ENCODE data around the gene POLR3H. TPM values are rescaled to one million over a fixed set of nuclear protein-coding genes. Genes with fewer than 3 reads are reported as not detected.

POLR3H gene
- total and polyA plus RNA-seq, 5 donors from 2014 or later, result 12.1 to 21.3 (median 15.2) TPM

DNA sequence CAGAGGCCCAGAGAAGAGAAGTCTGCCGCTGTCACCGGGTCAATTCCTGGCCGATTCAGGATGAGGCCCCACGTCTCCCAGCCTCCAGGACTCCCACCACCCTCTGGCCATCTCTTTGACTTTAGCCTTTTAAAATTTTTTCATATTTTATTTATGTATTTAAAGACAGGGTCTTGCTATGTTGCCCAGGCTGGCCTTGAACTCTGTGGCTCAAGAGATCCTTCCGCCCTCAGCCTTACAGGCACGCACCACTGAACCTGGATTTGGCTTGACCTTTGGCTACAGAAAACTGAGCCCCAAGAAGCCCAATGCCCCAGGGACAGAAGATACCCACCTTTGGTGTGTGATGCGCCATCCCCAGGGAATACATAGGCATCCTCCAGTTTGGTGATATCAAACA is 3.9 kb downstream of the POLR3H start:
- ATAC-seq (ENCODE audit: low read depth in 2 of 2), result no peak
- Mint-ChIP-seq H3K4me3 (peak overlapping the region in 1 of 4 donors; percentile 95), H3K36me3 (no peaks in the 10 kb centered on the region), H3K4me1 (peaks cover 0 to 46% (median 27%) of the 10 kb centered on the region in 4 donors), H3K27me3 (no peaks in the 10 kb centered on the region), H3K27ac (peak overlapping the region in 1 of 3 donors; percentile 55), H3K9me3 (no peaks in the 10 kb centered on the region)
- Histone ChIP-seq H3K9me3 (ENCODE audit: control insufficient read depth in 2 of 2, low read length in 2 of 2) (no peaks in the 10 kb centered on the region), H3K4me1 (ENCODE audit: control insufficient read depth, insufficient read depth, low read length, poor library complexity, severe bottlenecking) (peaks cover 13% of the 10 kb centered on the region), H3K36me3 (ENCODE audit: control insufficient read depth, insufficient read depth, low read length) (peaks cover 11% of the 10 kb centered on the region), H3K27me3 (ENCODE audit: control insufficient read depth, insufficient read depth, low read length) (no peaks in the 10 kb centered on the region), H3K27ac (ENCODE audit: insufficient read depth, low read length, poor library complexity, severe bottlenecking) (no peak overlapping the region), H3K4me3 (ENCODE audit: low read depth, low read length) (no peak overlapping the region)
- no peak for DNase-seq

DNA sequence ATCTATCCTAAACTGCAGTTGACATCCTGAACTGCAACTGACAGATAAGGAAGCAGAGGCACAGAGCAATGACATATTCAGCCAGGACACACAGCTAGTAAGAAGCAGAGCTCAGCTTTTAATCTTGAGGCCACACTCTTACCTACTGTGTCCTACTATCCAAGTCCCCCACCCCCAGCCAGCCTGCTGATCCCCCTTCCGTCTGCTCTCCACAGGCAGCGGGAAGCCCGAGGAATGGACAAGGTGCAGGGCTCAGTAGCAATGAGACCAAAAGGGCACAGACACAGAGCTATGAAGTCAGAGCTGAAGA is 4.3 kb downstream of the POLR3H start:
- Mint-ChIP-seq H3K36me3 (peaks cover 4% of the 10 kb centered on the region), H3K9me3 (no peaks in the 10 kb centered on the region), H3K27me3 (no peaks in the 10 kb centered on the region), H3K4me3 (peak overlapping the region in 1 of 4 donors; percentile 95), H3K27ac (peak overlapping the region in 1 of 3 donors; percentile 38), H3K4me1 (peaks cover 0 to 42% (median 25%) of the 10 kb centered on the region in 4 donors)
- H3K27ac ChIP-seq (ENCODE audit: insufficient read depth, low read length, poor library complexity, severe bottlenecking), result no peak overlapping the region
- no peaks in the 10 kb centered on the region for H3K27me3 ChIP-seq (ENCODE audit: control insufficient read depth, insufficient read depth, low read length)
- H3K4me1 ChIP-seq (ENCODE audit: control insufficient read depth, insufficient read depth, low read length, poor library complexity, severe bottlenecking), result peaks cover 13% of the 10 kb centered on the region
- H3K36me3 ChIP-seq (ENCODE audit: control insufficient read depth, insufficient read depth, low read length), result peaks cover 11% of the 10 kb centered on the region
- no peaks in the 10 kb centered on the region for H3K9me3 ChIP-seq (ENCODE audit: control insufficient read depth in 2 of 2, low read length in 2 of 2)
- ATAC-seq (ENCODE audit: low read depth in 2 of 2) (no peak), DNase-seq (no peak)
- H3K4me3 ChIP-seq (ENCODE audit: low read depth, low read length), result no peak overlapping the region

DNA sequence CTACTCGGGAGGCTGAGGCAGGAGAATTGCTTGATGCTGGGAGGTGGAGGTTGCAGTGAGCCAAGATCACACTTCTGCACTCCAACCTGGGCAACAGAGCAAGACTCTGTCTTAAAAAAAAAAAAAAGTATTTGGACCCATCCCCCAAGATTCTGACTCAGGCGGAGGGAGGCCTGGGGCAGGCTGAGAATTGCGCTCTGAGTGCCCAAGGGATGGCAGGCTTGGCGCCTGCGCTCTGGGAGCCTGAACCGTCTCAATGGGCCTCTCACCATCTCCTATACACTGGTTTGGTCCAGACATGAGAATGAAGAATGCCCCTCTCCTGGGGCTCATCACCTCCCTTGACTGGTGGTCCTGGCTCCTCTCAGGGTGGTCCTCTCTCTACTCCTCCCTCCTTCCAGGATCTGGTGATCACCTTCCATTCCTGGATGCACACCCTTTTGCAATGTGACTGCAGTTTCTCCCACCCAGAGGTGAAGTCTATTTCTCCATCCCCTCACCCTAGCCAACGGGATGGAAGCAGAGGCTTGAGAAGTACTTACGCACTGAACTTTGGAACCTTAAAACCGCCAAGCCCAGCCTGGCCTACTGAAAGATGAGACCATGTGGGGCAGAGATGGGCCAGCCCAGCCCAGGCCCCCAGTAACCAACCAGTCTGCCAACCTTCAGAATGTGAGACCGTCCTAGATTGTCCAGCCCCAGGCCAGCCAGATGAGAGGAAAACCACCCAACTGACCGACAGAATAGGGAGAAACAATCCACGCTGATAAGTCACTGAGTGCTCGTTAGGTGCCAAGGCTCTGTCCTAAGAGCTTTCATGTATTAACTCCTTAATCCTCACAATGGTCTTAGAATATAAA is 4.9 kb downstream of the POLR3H start:
- no peak overlapping the region for H3K27ac ChIP-seq (ENCODE audit: insufficient read depth, low read length, poor library complexity, severe bottlenecking)
- H3K4me3 Mint-ChIP-seq, result peak overlapping the region in 1 of 4 donors; percentile 95
- H3K36me3 Mint-ChIP-seq, result peaks cover 5% of the 10 kb centered on the region
- peaks cover 0 to 37% (median 20%) of the 10 kb centered on the region in 4 donors for H3K4me1 Mint-ChIP-seq
- no peaks in the 10 kb centered on the region for H3K9me3 Mint-ChIP-seq
- no peaks in the 10 kb centered on the region for H3K9me3 ChIP-seq (ENCODE audit: control insufficient read depth in 2 of 2, low read length in 2 of 2)
- H3K27me3 ChIP-seq (ENCODE audit: control insufficient read depth, insufficient read depth, low read length), result no peaks in the 10 kb centered on the region
- no peaks in the 10 kb centered on the region for H3K27me3 Mint-ChIP-seq
- no peak overlapping the region for H3K4me3 ChIP-seq (ENCODE audit: low read depth, low read length)
- H3K27ac Mint-ChIP-seq, result peak overlapping the region in 1 of 3 donors; percentile 75
- DNase-seq (no peak), ATAC-seq (ENCODE audit: low read depth in 2 of 2) (no peak)
- H3K36me3 ChIP-seq (ENCODE audit: control insufficient read depth, insufficient read depth, low read length), result peaks cover 13% of the 10 kb centered on the region
- H3K4me1 ChIP-seq (ENCODE audit: control insufficient read depth, insufficient read depth, low read length, poor library complexity, severe bottlenecking), result peaks cover 13% of the 10 kb centered on the region

GRCh38 chr22:41538583-41538982 is 5.7 kb downstream of the POLR3H start:
- no peak overlapping the region for H3K4me3 Mint-ChIP-seq
- H3K9me3 Mint-ChIP-seq, result no peaks in the 10 kb centered on the region
- Histone ChIP-seq H3K4me1 (ENCODE audit: control insufficient read depth, insufficient read depth, low read length, poor library complexity, severe bottlenecking) (peaks cover 8% of the 10 kb centered on the region), H3K4me3 (ENCODE audit: low read depth, low read length) (no peak overlapping the region), H3K36me3 (ENCODE audit: control insufficient read depth, insufficient read depth, low read length) (peaks cover 14% of the 10 kb centered on the region), H3K27ac (ENCODE audit: insufficient read depth, low read length, poor library complexity, severe bottlenecking) (no peak overlapping the region), H3K9me3 (ENCODE audit: control insufficient read depth in 2 of 2, low read length in 2 of 2) (no peaks in the 10 kb centered on the region), H3K27me3 (ENCODE audit: control insufficient read depth, insufficient read depth, low read length) (no peaks in the 10 kb centered on the region)
- peaks cover 5% of the 10 kb centered on the region for H3K36me3 Mint-ChIP-seq
- H3K4me1 Mint-ChIP-seq, result peaks cover 0 to 31% (median 18%) of the 10 kb centered on the region in 4 donors
- no peaks in the 10 kb centered on the region for H3K27me3 Mint-ChIP-seq
- peak overlapping the region in 1 of 3 donors; percentile 47 for H3K27ac Mint-ChIP-seq
- DNase-seq, result no peak
- ATAC-seq (ENCODE audit: low read depth in 2 of 2), result no peak

DNA sequence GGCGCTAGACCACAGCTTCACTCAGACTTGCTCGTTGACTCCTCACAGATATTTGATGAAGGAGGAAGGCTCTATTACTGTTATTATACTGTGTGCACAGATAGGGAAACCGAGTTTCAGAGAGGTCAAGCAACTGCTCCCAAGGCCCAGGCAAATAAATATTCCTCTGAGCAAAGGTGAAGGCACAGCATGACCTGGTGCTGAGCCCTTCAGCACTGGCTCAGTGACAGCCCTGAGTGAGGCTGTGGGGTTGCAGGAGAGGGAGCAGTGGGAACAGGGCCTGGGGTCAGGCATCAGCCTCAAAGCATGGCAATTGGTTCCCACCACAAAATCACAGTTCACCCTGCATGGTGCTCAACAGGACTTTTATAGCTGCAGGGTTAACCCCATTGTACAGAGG is 7.1 kb downstream of the POLR3H start:
- Mint-ChIP-seq H3K4me1 (peaks cover 0 to 17% (median 9%) of the 10 kb centered on the region in 4 donors), H3K36me3 (peaks cover 5% of the 10 kb centered on the region), H3K4me3 (peak overlapping the region in 1 of 4 donors; percentile 11), H3K27ac (peak overlapping the region in 1 of 3 donors; percentile 35), H3K9me3 (no peaks in the 10 kb centered on the region), H3K27me3 (no peaks in the 10 kb centered on the region)
- Histone ChIP-seq H3K4me1 (ENCODE audit: control insufficient read depth, insufficient read depth, low read length, poor library complexity, severe bottlenecking) (no peaks in the 10 kb centered on the region), H3K4me3 (ENCODE audit: low read depth, low read length) (no peak overlapping the region), H3K27me3 (ENCODE audit: control insufficient read depth, insufficient read depth, low read length) (no peaks in the 10 kb centered on the region), H3K27ac (ENCODE audit: insufficient read depth, low read length, poor library complexity, severe bottlenecking) (no peak overlapping the region), H3K9me3 (ENCODE audit: control insufficient read depth in 2 of 2, low read length in 2 of 2) (no peaks in the 10 kb centered on the region), H3K36me3 (ENCODE audit: control insufficient read depth, insufficient read depth, low read length) (peaks cover 17% of the 10 kb centered on the region)
- no peak for ATAC-seq (ENCODE audit: low read depth in 2 of 2)
- no peak for DNase-seq

DNA sequence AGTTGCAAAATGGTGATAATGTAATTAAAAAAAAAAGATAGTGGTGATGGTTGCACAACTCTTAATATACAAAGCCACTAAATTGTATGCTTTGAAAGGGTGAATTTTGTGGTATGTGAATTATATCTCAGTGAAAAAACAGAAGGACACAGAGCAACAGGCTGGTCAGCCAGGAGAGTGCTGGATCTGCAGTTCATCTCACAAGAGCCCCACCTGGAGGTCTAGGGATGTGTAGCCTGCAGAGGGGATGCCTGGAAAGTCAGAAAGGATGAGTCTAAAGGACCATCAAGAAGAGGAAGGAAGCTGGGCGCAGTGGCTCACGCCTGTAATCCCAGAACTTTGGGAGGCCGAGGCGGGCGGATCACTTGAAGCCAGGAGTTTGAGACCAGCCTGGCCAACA is 9.0 kb downstream of the POLR3H start:
- H3K36me3 Mint-ChIP-seq, result peaks cover 5% of the 10 kb centered on the region
- Histone ChIP-seq H3K27me3 (ENCODE audit: control insufficient read depth, insufficient read depth, low read length) (no peaks in the 10 kb centered on the region), H3K4me3 (ENCODE audit: low read depth, low read length) (no peak overlapping the region), H3K9me3 (ENCODE audit: control insufficient read depth in 2 of 2, low read length in 2 of 2) (no peaks in the 10 kb centered on the region), H3K27ac (ENCODE audit: insufficient read depth, low read length, poor library complexity, severe bottlenecking) (no peak overlapping the region), H3K4me1 (ENCODE audit: control insufficient read depth, insufficient read depth, low read length, poor library complexity, severe bottlenecking) (no peaks in the 10 kb centered on the region), H3K36me3 (ENCODE audit: control insufficient read depth, insufficient read depth, low read length) (peaks cover 19% of the 10 kb centered on the region)
- ATAC-seq (ENCODE audit: low read depth in 2 of 2), result no peak
- peak overlapping the region in 1 of 3 donors; percentile 48 for H3K27ac Mint-ChIP-seq
- H3K4me1 Mint-ChIP-seq, result peaks cover 0 to 4% (median 1%) of the 10 kb centered on the region in 4 donors
- H3K4me3 Mint-ChIP-seq, result peak overlapping the region in 1 of 4 donors; percentile 7
- no peak for DNase-seq
- H3K9me3 Mint-ChIP-seq, result no peaks in the 10 kb centered on the region
- H3K27me3 Mint-ChIP-seq, result no peaks in the 10 kb centered on the region

- Mint-ChIP-seq H3K4me3 (no peak overlapping the region), H3K4me1 (peaks cover 0 to 4% (median 1%) of the 10 kb centered on the region in 4 donors), H3K36me3 (peaks cover 5% of the 10 kb centered on the region), H3K9me3 (no peaks in the 10 kb centered on the region), H3K27ac (peak overlapping the region in 1 of 3 donors; percentile 38), H3K27me3 (no peaks in the 10 kb centered on the region)
- ATAC-seq (ENCODE audit: low read depth in 2 of 2), result no peak
- H3K27ac ChIP-seq (ENCODE audit: insufficient read depth, low read length, poor library complexity, severe bottlenecking), result no peak overlapping the region
- peaks cover 14% of the 10 kb centered on the region for H3K36me3 ChIP-seq (ENCODE audit: control insufficient read depth, insufficient read depth, low read length)
- H3K4me3 ChIP-seq (ENCODE audit: low read depth, low read length), result no peak overlapping the region
- no peaks in the 10 kb centered on the region for H3K27me3 ChIP-seq (ENCODE audit: control insufficient read depth, insufficient read depth, low read length)
- DNase-seq, result no peak
- H3K9me3 ChIP-seq (ENCODE audit: control insufficient read depth in 2 of 2, low read length in 2 of 2), result no peaks in the 10 kb centered on the region
- H3K4me1 ChIP-seq (ENCODE audit: control insufficient read depth, insufficient read depth, low read length, poor library complexity, severe bottlenecking), result no peaks in the 10 kb centered on the region
Observed at GRCh38 chr22:41534219-41534618, 10.1 kb downstream of the POLR3H start.

All from CD4-positive, CD25-positive, alpha-beta regulatory T cell (primary cell).